HFFc6 (cell line): Measurements from ENCODE around the gene KLLN. TPM values are rescaled to one million over a fixed set of nuclear protein-coding genes. Genes with fewer than 3 reads are reported as not detected.
"Not testable (repeated sequence)": the region's sequence is repeated elsewhere in the genome, so short reads cannot be mapped to it uniquely, and the experiment has no call there.

Experiments used
- DNase-seq: peaks from one replicate; pipeline ENCODE4 v3.0.0-alpha.2; 2018
- H3K27ac Mint-ChIP-seq: 2 replicates; pipeline ENCODE4 v1.8.0; 2020; ENCODE audit warnings: mild to moderate bottlenecking, mixed read lengths
- H3K27me3 Mint-ChIP-seq: 2 replicates; pipeline ENCODE4 v1.8.0; 2021; ENCODE audit warnings: mild to moderate bottlenecking, moderate library complexity, mixed read lengths; ENCODE audit not compliant: insufficient read depth
- H3K36me3 Mint-ChIP-seq: 2 replicates; pipeline ENCODE4 v1.8.0; 2021; ENCODE audit warnings: low read depth, mixed read lengths
- H3K4me1 Mint-ChIP-seq: 2 replicates; pipeline ENCODE4 v1.8.0; 2020; ENCODE audit warnings: low read depth, mixed read lengths
- H3K4me3 Mint-ChIP-seq: 2 replicates; pipeline ENCODE4 v1.8.0; 2020; ENCODE audit warnings: mild to moderate bottlenecking, moderate library complexity, mixed read lengths
- H3K9me3 Mint-ChIP-seq: 2 replicates; pipeline ENCODE4 v1.8.0; 2020; ENCODE audit warnings: mild to moderate bottlenecking, mixed read lengths
- total RNA-seq, 6 experiments: library from RNA; stranded (reverse); fragmentation: NEBNext Ultra II Directional; extraction: Animal tissue kit (Norgen Biotek cat#: 25700); gene quantifications; 2 replicates in 1 of 6; 3 replicates in 5 of 6; pipeline ENCODE4 v1.2.3, GENCODE V29; 2021
- TF ChIP-seq, protein P1 (sequence below): fragments of 200-600 bp; sonication (generic); IDR thresholded peaks from 2 replicates; pipeline ENCODE4 v1.5.0; 2021; ENCODE audit warnings: antibody characterized with exemption, mild to moderate bottlenecking

The KLLN gene
- total RNA-seq, 6 experiments from 2014 or later, result 0.65 to 0.77 (median 0.73) TPM

DNA sequence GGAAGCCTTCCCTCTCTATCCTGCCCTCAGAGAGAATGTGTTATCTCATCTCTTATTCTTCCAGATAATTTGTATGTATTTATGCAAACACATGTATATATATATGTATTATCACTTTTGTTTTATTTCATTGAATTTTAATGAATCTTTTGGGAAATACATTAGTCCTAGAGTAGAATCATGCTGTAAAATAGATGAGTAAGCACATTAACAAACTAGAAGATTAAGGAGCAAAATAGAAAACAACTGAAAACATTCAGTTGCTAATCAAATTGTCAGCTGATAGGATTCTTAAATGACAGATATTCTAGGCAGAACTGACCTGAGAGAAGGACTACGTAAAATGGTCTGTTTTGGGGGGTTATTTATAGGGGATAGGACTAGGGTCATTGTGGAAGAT lies 11.2 kb downstream of the KLLN start:
- Mint-ChIP-seq H3K9me3 (peaks cover 4% of the 10 kb centered on the region; the same call in 1 of the 2 replicates), H3K4me1 (peaks cover 6% of the 10 kb centered on the region; the same call in 1 of the 2 replicates), H3K4me3 (no peak overlapping the region), H3K27ac (no peak overlapping the region), H3K36me3 (no peaks in the 10 kb centered on the region), H3K27me3 (peaks cover 3% of the 10 kb centered on the region; the same call in 1 of the 2 replicates)
- TF ChIP-seq, protein P1, sequence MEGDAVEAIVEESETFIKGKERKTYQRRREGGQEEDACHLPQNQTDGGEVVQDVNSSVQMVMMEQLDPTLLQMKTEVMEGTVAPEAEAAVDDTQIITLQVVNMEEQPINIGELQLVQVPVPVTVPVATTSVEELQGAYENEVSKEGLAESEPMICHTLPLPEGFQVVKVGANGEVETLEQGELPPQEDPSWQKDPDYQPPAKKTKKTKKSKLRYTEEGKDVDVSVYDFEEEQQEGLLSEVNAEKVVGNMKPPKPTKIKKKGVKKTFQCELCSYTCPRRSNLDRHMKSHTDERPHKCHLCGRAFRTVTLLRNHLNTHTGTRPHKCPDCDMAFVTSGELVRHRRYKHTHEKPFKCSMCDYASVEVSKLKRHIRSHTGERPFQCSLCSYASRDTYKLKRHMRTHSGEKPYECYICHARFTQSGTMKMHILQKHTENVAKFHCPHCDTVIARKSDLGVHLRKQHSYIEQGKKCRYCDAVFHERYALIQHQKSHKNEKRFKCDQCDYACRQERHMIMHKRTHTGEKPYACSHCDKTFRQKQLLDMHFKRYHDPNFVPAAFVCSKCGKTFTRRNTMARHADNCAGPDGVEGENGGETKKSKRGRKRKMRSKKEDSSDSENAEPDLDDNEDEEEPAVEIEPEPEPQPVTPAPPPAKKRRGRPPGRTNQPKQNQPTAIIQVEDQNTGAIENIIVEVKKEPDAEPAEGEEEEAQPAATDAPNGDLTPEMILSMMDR, result no peak
- no peak for DNase-seq

DNA sequence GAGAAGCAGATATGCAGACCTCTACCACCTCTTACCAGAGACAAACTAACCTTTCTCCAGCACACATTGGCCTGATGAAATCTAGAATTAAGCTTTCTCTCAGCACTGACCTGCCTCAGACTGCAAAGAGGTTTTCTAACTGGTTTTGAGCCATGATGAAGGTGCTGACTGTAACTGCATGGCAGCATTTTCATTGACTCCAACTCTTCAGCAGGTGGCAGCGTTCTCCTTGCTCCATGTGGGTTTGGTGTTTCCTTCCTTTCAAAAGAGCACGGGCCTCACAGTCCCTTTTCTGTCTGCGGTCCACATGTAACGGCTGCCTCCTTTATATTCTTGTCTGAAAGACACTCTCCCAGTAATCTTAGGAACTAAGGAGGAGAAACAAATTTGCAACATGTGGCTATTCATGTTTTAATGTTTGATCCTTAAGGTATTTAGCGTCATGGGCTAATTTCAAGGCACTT lies 12.6 kb downstream of the KLLN start:
- Mint-ChIP-seq H3K4me1 (peaks cover 14% of the 10 kb centered on the region), H3K9me3 (peaks cover 4% of the 10 kb centered on the region; the same call in 1 of the 2 replicates), H3K27me3 (peaks cover 3% of the 10 kb centered on the region; the same call in 1 of the 2 replicates), H3K4me3 (no peak overlapping the region), H3K36me3 (no peaks in the 10 kb centered on the region), H3K27ac (no peak overlapping the region)
- TF ChIP-seq, protein P1, result peak; percentile 79
- DNase-seq, result peak; percentile 62

DNA sequence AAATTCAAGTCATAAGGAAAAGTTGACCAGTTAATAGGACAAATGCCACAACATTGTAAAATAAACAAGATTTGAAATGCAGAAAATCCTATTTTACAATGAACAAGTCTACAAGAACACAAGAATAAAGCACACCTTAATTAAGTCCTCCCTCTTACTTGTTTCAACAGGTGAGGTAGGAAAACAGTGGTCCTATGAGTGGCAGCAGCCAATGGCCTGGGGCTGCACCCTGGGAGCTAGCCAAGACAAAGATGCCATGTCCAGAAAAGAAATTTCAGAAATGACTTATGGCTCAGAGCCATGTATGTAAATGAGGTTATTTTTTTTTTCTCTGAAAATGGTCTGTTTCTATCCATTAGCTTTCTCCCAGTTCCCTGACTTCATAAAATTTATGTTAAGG lies 14.3 kb downstream of the KLLN start:
- no peak for DNase-seq
- Mint-ChIP-seq H3K9me3 (no peaks in the 10 kb centered on the region), H3K36me3 (no peaks in the 10 kb centered on the region), H3K4me3 (no peak overlapping the region), H3K27ac (no peak overlapping the region), H3K4me1 (peaks cover 29% of the 10 kb centered on the region), H3K27me3 (peaks cover 2% of the 10 kb centered on the region; the same call in 1 of the 2 replicates)
- TF ChIP-seq, protein P1, result no peak

DNA sequence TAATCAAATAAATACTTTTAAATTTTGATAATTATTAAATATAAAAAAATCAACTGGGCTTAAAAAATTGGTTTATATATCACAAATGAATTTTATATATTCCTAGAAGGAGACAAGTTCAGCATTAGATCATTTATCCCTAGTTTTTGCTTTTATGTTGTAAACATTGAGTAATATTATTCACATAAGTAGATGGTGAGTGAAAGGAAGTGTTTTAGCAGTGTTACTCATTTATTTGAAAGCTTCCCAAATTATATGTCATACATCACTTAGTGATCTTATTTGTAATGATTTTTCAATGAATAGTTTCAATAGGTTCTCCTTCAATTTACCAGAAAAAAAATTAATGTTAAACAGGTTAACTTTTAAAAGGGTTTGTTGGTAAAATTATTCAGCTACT lies 15.8 kb downstream of the KLLN start:
- peaks cover 43% of the 10 kb centered on the region for H3K4me1 Mint-ChIP-seq
- H3K27ac Mint-ChIP-seq, result no peak overlapping the region
- H3K9me3 Mint-ChIP-seq, result no peaks in the 10 kb centered on the region
- TF ChIP-seq, protein P1, result no peak
- H3K4me3 Mint-ChIP-seq, result no peak overlapping the region
- no peak for DNase-seq
- peaks cover 2% of the 10 kb centered on the region; the same call in 1 of the 2 replicates for H3K27me3 Mint-ChIP-seq
- H3K36me3 Mint-ChIP-seq, result no peaks in the 10 kb centered on the region

DNA sequence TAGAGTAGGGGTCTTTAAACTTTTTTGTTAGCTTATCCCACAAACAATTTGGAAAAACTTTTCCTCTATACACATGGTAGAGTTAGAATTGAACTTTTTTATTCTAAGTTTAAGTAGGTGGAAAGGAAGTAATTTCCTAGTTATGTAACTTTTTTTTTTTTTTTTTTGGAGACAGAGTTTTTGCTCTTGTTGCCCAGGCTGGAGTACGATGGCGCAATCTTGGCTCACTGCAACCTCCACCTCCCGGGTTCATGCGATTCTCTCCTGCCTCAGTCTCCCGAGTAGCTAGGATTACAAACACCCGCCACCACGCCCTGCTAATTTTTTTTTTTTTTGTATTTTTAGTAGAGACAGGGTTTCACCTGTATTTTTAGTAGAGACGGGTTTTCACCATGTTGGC lies 16.6 kb downstream of the KLLN start:
- H3K36me3 Mint-ChIP-seq, H3K27me3 Mint-ChIP-seq, H3K27ac Mint-ChIP-seq, DNase-seq, H3K9me3 Mint-ChIP-seq, H3K4me3 Mint-ChIP-seq: not testable (repeated sequence)
- peaks cover 52% of the 10 kb centered on the region for H3K4me1 Mint-ChIP-seq

DNA sequence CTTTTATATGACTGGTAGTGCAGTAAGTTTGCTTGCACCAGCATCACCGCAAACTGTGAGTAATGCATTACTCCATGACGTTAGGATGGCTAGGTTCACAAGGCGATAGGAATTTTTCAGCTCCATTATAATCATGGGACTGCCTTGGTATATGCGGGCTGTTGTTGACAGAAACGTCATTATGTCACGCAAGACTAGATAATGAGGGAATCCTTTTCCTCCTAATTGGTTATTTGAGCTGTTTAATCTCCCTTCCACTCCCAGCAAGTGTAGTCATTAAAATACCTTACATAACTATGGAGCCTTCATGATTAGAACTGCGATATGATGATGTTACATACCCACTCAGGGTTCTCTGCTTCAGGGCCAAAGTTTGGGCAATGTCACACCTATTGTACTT lies 17.3 kb downstream of the KLLN start:
- TF ChIP-seq, protein P1, result no peak
- Mint-ChIP-seq H3K4me3 (no peak overlapping the region), H3K36me3 (no peaks in the 10 kb centered on the region), H3K9me3 (no peaks in the 10 kb centered on the region), H3K4me1 (peaks cover 50% of the 10 kb centered on the region), H3K27me3 (peaks cover 2% of the 10 kb centered on the region; the same call in 1 of the 2 replicates), H3K27ac (peak overlapping the region; percentile 38; the same call in 1 of the 2 replicates)
- DNase-seq, result peak; percentile 55
